ENCODE measurements around the gene PLD3.

DNA sequence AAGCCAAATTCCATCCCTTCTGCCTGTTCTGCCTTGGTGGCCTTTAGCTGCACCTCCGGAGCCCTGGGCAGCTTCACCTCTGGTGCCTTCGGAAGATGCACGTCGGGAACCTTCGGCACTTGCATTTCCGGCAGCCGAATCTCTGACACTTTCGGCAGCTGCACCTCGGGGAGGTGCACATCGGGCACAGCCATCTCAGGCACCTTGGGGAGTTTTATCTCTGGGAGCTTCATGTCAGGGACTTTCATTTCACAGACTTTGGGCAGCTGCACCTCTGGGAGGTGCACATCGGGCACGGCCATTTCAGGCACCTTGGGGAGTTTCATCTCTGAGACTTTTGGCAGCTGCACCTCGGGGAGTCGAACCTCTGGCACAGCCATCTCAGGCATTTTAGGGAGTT, 47.5 kb downstream of the PLD3 start:
- TF ChIP-seq POLR2A (IDR thresholded peaks at IDR 0.05): no peak
- TF ChIP-seq, protein P1, sequence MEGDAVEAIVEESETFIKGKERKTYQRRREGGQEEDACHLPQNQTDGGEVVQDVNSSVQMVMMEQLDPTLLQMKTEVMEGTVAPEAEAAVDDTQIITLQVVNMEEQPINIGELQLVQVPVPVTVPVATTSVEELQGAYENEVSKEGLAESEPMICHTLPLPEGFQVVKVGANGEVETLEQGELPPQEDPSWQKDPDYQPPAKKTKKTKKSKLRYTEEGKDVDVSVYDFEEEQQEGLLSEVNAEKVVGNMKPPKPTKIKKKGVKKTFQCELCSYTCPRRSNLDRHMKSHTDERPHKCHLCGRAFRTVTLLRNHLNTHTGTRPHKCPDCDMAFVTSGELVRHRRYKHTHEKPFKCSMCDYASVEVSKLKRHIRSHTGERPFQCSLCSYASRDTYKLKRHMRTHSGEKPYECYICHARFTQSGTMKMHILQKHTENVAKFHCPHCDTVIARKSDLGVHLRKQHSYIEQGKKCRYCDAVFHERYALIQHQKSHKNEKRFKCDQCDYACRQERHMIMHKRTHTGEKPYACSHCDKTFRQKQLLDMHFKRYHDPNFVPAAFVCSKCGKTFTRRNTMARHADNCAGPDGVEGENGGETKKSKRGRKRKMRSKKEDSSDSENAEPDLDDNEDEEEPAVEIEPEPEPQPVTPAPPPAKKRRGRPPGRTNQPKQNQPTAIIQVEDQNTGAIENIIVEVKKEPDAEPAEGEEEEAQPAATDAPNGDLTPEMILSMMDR (IDR thresholded peaks at IDR 0.05): no peak

All from right lobe of liver (tissue), 4 donors.